IPS DF 6.9 (cell line): ENCODE results near the gene RCAN1.
"Not testable (repeated sequence)": the region's sequence is repeated elsewhere in the genome, so short reads cannot be mapped to it uniquely, and the experiment has no call there.

Source experiments
- DNase-seq: peaks from one replicate; pipeline ENCODE4 v3.0.0-alpha.2; 2013; ENCODE audit warnings: low read depth, low spot score
- H3K27ac ChIP-seq: one replicate; pipeline ENCODE4 v1.5.1; 2013; ENCODE audit warnings: low read length, control low read depth
- H3K27me3 ChIP-seq: 2 replicates; pipeline ENCODE4 v1.6.1; 2013; ENCODE audit warnings: mild to moderate bottlenecking, low read length; ENCODE audit not compliant: control insufficient read depth, insufficient read depth
- H3K36me3 ChIP-seq: 2 replicates; pipeline ENCODE4 v1.6.1; 2013; ENCODE audit warnings: low read length; ENCODE audit not compliant: control insufficient read depth, insufficient read depth
- H3K4me1 ChIP-seq: 2 replicates; pipeline ENCODE4 v1.6.1; 2013; ENCODE audit warnings: low read length; ENCODE audit not compliant: control insufficient read depth, insufficient read depth
- H3K4me3 ChIP-seq: 2 replicates; pipeline ENCODE4 v1.5.1; 2013; ENCODE audit warnings: mild to moderate bottlenecking, low read length
- H3K9me3 ChIP-seq: 2 replicates; pipeline ENCODE4 v1.6.1; 2013; ENCODE audit warnings: low read length, inconsistent platforms; ENCODE audit not compliant: control insufficient read depth, insufficient read depth
- WGBS: extraction: QIAGEN DNeasy Blood & Tissue Kit; methylation state at CpG from one replicate; pipeline ENCODE4 v1.1.7; 2013; ENCODE audit warnings: mixed read lengths, missing lambda C conversion rate; ENCODE audit not compliant: insufficient read length, insufficient coverage; 5-methylcytosine and 5-hydroxymethylcytosine counted together

Gene RCAN1

GRCh38 chr21:34569381-34569979 is 45.4 kb downstream of the RCAN1 start:
- Histone ChIP-seq H3K9me3 (no peaks in the 10 kb centered on the region), H3K4me3 (no peak overlapping the region), H3K27ac (no peak overlapping the region), H3K4me1 (no peaks in the 10 kb centered on the region), H3K36me3 (no peaks in the 10 kb centered on the region), H3K27me3 (no peaks in the 10 kb centered on the region)
- 100% methylated on average over 1 of the region's 4 CpGs for WGBS
- no peak for DNase-seq

GRCh38 chr21:34568801-34569200 is 46.1 kb downstream of the RCAN1 start:
- not testable (repeated sequence) for H3K36me3 ChIP-seq, H3K27me3 ChIP-seq, H3K9me3 ChIP-seq, DNase-seq, H3K4me3 ChIP-seq, H3K4me1 ChIP-seq, H3K27ac ChIP-seq
- no CpG with 5 or more reads among the region's 4 CpGs for WGBS

- Histone ChIP-seq H3K27me3 (no peaks in the 10 kb centered on the region), H3K4me1 (no peaks in the 10 kb centered on the region), H3K27ac (no peak overlapping the region), H3K4me3 (no peak overlapping the region), H3K36me3 (no peaks in the 10 kb centered on the region), H3K9me3 (no peaks in the 10 kb centered on the region)
- WGBS, result no CpG with 5 or more reads among the region's 10 CpGs
- no peak for DNase-seq
Measured at GRCh38 chr21:34567604-34568155, 47.2 kb downstream of the RCAN1 start.

GRCh38 chr21:34565238-34565637 is 49.7 kb downstream of the RCAN1 start:
- Histone ChIP-seq H3K27me3 (no peaks in the 10 kb centered on the region), H3K9me3 (no peaks in the 10 kb centered on the region), H3K36me3 (no peaks in the 10 kb centered on the region), H3K27ac (no peak overlapping the region), H3K4me3 (no peak overlapping the region), H3K4me1 (no peaks in the 10 kb centered on the region)
- no peak for DNase-seq
- WGBS, result no CpG with 5 or more reads among the region's 4 CpGs

GRCh38 chr21:34563370-34563769 is 51.5 kb downstream of the RCAN1 start:
- not testable (repeated sequence) for H3K27ac ChIP-seq, H3K36me3 ChIP-seq, H3K27me3 ChIP-seq, H3K4me3 ChIP-seq, DNase-seq, H3K9me3 ChIP-seq, H3K4me1 ChIP-seq
- no CpG with 5 or more reads among the region's 2 CpGs for WGBS

GRCh38 chr21:34561806-34562205 is 53.1 kb downstream of the RCAN1 start:
- no peak overlapping the region for H3K27ac ChIP-seq
- no peaks in the 10 kb centered on the region for H3K27me3 ChIP-seq
- H3K4me3 ChIP-seq, result no peak overlapping the region; the same call in 1 of the 2 replicates
- no peak for DNase-seq
- H3K4me1 ChIP-seq, result no peaks in the 10 kb centered on the region
- WGBS, result no CpG with 5 or more reads among the region's 7 CpGs
- H3K9me3 ChIP-seq, result no peaks in the 10 kb centered on the region
- H3K36me3 ChIP-seq, result no peaks in the 10 kb centered on the region

GRCh38 chr21:34560609-34561008 is 54.3 kb downstream of the RCAN1 start:
- WGBS, result no CpG with 5 or more reads among the region's 1 CpG
- no peaks in the 10 kb centered on the region for H3K36me3 ChIP-seq
- H3K4me1 ChIP-seq, result no peaks in the 10 kb centered on the region
- no peak for DNase-seq
- H3K4me3 ChIP-seq, result no peak overlapping the region
- no peaks in the 10 kb centered on the region for H3K27me3 ChIP-seq
- no peak overlapping the region for H3K27ac ChIP-seq
- no peaks in the 10 kb centered on the region for H3K9me3 ChIP-seq

- Histone ChIP-seq H3K4me1 (no peaks in the 10 kb centered on the region), H3K27ac (no peak overlapping the region), H3K36me3 (no peaks in the 10 kb centered on the region), H3K9me3 (no peaks in the 10 kb centered on the region), H3K4me3 (no peak overlapping the region), H3K27me3 (no peaks in the 10 kb centered on the region)
- no CpG with 5 or more reads among the region's 5 CpGs for WGBS
- no peak for DNase-seq
Measured at GRCh38 chr21:34560021-34560420, 54.9 kb downstream of the RCAN1 start.

- no peak for DNase-seq
- Histone ChIP-seq H3K27ac (no peak overlapping the region), H3K4me1 (no peaks in the 10 kb centered on the region), H3K36me3 (no peaks in the 10 kb centered on the region), H3K27me3 (no peaks in the 10 kb centered on the region), H3K4me3 (no peak overlapping the region), H3K9me3 (no peaks in the 10 kb centered on the region; the same call in 1 of the 2 replicates)
- WGBS, result no CpG with 5 or more reads among the region's 6 CpGs
Measured at GRCh38 chr21:34559089-34559631, 55.8 kb downstream of the RCAN1 start.

- Histone ChIP-seq H3K27me3 (no peaks in the 10 kb centered on the region), H3K27ac (no peak overlapping the region), H3K4me1 (no peaks in the 10 kb centered on the region), H3K36me3 (no peaks in the 10 kb centered on the region), H3K4me3 (no peak overlapping the region), H3K9me3 (no peaks in the 10 kb centered on the region; the same call in 1 of the 2 replicates)
- DNase-seq, result no peak
- no CpG with 5 or more reads among the region's 5 CpGs for WGBS
Measured at GRCh38 chr21:34558166-34558565, 56.7 kb downstream of the RCAN1 start.

GRCh38 chr21:34557261-34557660 is 57.7 kb downstream of the RCAN1 start:
- no peak for DNase-seq
- Histone ChIP-seq H3K27ac (no peak overlapping the region), H3K36me3 (no peaks in the 10 kb centered on the region), H3K27me3 (no peaks in the 10 kb centered on the region), H3K4me1 (no peaks in the 10 kb centered on the region), H3K9me3 (no peaks in the 10 kb centered on the region; the same call in 1 of the 2 replicates), H3K4me3 (no peak overlapping the region)
- no CpG with 5 or more reads among the region's 5 CpGs for WGBS
